PC-3 (cell line): ENCODE data around the gene CPVL. TPM values are rescaled to one million over a fixed set of nuclear protein-coding genes. Genes with fewer than 3 reads are reported as not detected.

Source experiments
- ATAC-seq: fragments of 200-7000 bp; cut with Tn5 transposase; 2 replicates; pipeline ENCODE4 v1.9.1; 2020; ENCODE audit warnings: mild to moderate bottlenecking, moderate library complexity
- BruUV-seq: library from RNA; stranded (reverse); fragments of 400-500 nt; replicated peaks from 2 replicates; lab custom pipeline; 2021; lab: Mats Ljungman, UMichigan
- CTCF ChIA-PET: fragments of 300-600 bp; sonication (Branson Sonifier 250); formaldehyde crosslinking; loops from one replicate; lab custom pipeline; 2022; ENCODE audit warnings: antibody characterized with exemption; lab: Charles Lee
- POLR2A ChIA-PET: fragments of 300-600 bp; sonication (Branson Sonifier 250); formaldehyde crosslinking; loops from one replicate; lab custom pipeline; 2022; ENCODE audit warnings: antibody characterized with exemption; ENCODE audit not compliant: unreplicated experiment; lab: Charles Lee
- DNase-seq: peaks from one replicate; pipeline ENCODE4 v3.0.0-alpha.2; 2015
- H2AFZ ChIP-seq: fragments of 300-600 bp; sonication (generic); 2 replicates; pipeline ENCODE4 v1.6.0; 2016; ENCODE audit warnings: antibody characterized with exemption, low read length
- H3F3A ChIP-seq: fragments of 300-600 bp; sonication (generic); one replicate; pipeline ENCODE4 v1.6.0; 2017; ENCODE audit warnings: antibody characterized with exemption, low read length, control low read depth, mild to moderate bottlenecking; ENCODE audit not compliant: unreplicated experiment
- H3K27ac ChIP-seq: fragments of 300-600 bp; sonication (generic); 2 replicates; pipeline ENCODE4 v1.5.1; 2016; ENCODE audit warnings: mild to moderate bottlenecking, low read length
- H3K27me3 ChIP-seq: fragments of 300-600 bp; sonication (generic); 2 replicates; pipeline ENCODE4 v1.6.1; 2016; ENCODE audit warnings: low read length, mixed read lengths
- H3K36me3 ChIP-seq: fragments of 300-600 bp; sonication (generic); 2 replicates; pipeline ENCODE4 v1.6.1; 2016; ENCODE audit warnings: low read depth, mixed run types, low read length, mixed read lengths
- H3K4me1 ChIP-seq: fragments of 300-600 bp; sonication (generic); 2 replicates; pipeline ENCODE4 v1.5.1; 2016; ENCODE audit warnings: low read length; ENCODE audit not compliant: insufficient read depth
- H3K4me2 ChIP-seq: fragments of 300-600 bp; sonication (generic); 2 replicates; pipeline ENCODE4 v1.6.0; 2016; ENCODE audit warnings: low read length
- H3K4me3 ChIP-seq: fragments of 300-600 bp; sonication (generic); 2 replicates; pipeline ENCODE4 v1.5.1; 2016; ENCODE audit warnings: mild to moderate bottlenecking, low read length, mixed read lengths
- H3K79me2 ChIP-seq: fragments of 300-600 bp; sonication (generic); 2 replicates; pipeline ENCODE4 v1.6.1; 2017; ENCODE audit warnings: low read length, mixed read lengths
- H3K9ac ChIP-seq: fragments of 300-600 bp; sonication (generic); 2 replicates; pipeline ENCODE4 v1.6.0; 2016; ENCODE audit warnings: mild to moderate bottlenecking, low read length
- H3K9me2 ChIP-seq: fragments of 300-600 bp; sonication (generic); replicated peaks from 2 replicates; pipeline ENCODE4 v1.6.1; 2016; ENCODE audit warnings: mixed run types, low read length, mixed read lengths
- H3K9me3 ChIP-seq: fragments of 300-600 bp; sonication (generic); 2 replicates; pipeline ENCODE4 v1.6.1; 2016; ENCODE audit warnings: low read length, mixed read lengths
- H4K20me1 ChIP-seq: fragments of 300-600 bp; sonication (generic); 2 replicates; pipeline ENCODE4 v1.6.1; 2016; ENCODE audit warnings: low read length, mixed read lengths
- CTCF ChIP-seq: fragments of 300-600 bp; sonication (generic); conservative IDR thresholded peaks from 2 replicates; pipeline ENCODE4 v1.5.1; 2017; ENCODE audit warnings: antibody characterized with exemption, low read depth, mild to moderate bottlenecking, low read length
- EZH2 ChIP-seq: fragments of 300-600 bp; sonication (generic); IDR thresholded peaks from one replicate; pipeline ENCODE4 v1.6.1; 2017; ENCODE audit warnings: antibody characterized with exemption, mild to moderate bottlenecking, low read length; ENCODE audit not compliant: unreplicated experiment
- EZH2phosphoT487 ChIP-seq: fragments of 300-600 bp; sonication (generic); IDR thresholded peaks from 2 replicates; pipeline ENCODE4 v1.6.1; 2018; ENCODE audit warnings: mild to moderate bottlenecking, antibody characterized with exemption, low read length, borderline replicate concordance
- intact Hi-C: fragments of 100-400 bp; cut with micrococcal nuclease; formaldehyde crosslinking; loops from 2 replicates; pipeline ENCODE4 v1.9.0; 2023
- total RNA-seq: library from RNA; depleted of rRNA; stranded (reverse); fragments of >200 nt; gene quantifications from 2 replicates; pipeline ENCODE4 v1.2.3, GENCODE V29; 2014

CPVL gene
- total RNA-seq, 1 experiment from 2014 or later: 14.7 TPM

GRCh38 chr7:29078311-29079260 lies 67.8 kb downstream of the CPVL start:
- H3K4me2 ChIP-seq: no peak overlapping the region
- intact Hi-C loops: no loop called here
- H4K20me1 ChIP-seq: no peaks in the 10 kb centered on the region
- BruUV-seq: no TSS peak
- no peak overlapping the region for H3K27ac ChIP-seq
- H3K27me3 ChIP-seq: no peaks in the 10 kb centered on the region
- CTCF ChIA-PET: no interaction called here
- ATAC-seq (no peak), DNase-seq (no peak)
- no peak overlapping the region for H3K4me3 ChIP-seq
- H3K79me2 ChIP-seq: no peaks in the 10 kb centered on the region
- POLR2A ChIA-PET: no interaction called here
- H3K9me3 ChIP-seq: no peaks in the 10 kb centered on the region
- no peak for TF ChIP-seq EZH2
- TF ChIP-seq CTCF: no peak
- TF ChIP-seq EZH2phosphoT487: no peak
- H3F3A ChIP-seq: no peaks in the 10 kb centered on the region
- no peaks in the 10 kb centered on the region for H3K9me2 ChIP-seq
- no peak overlapping the region for H3K9ac ChIP-seq
- H3K36me3 ChIP-seq: no peaks in the 10 kb centered on the region
- no peak overlapping the region for H2AFZ ChIP-seq
- H3K4me1 ChIP-seq: no peaks in the 10 kb centered on the region

GRCh38 chr7:29077854-29078253 lies 68.5 kb downstream of the CPVL start:
- no peak overlapping the region for H3K27ac ChIP-seq
- H3F3A ChIP-seq: no peaks in the 10 kb centered on the region
- DNase-seq (no peak), ATAC-seq (no peak)
- no peak overlapping the region for H3K4me3 ChIP-seq
- no peaks in the 10 kb centered on the region for H3K4me1 ChIP-seq
- ChIA-PET POLR2A (no interaction called here), CTCF (no interaction called here)
- H3K4me2 ChIP-seq: no peak overlapping the region
- no peaks in the 10 kb centered on the region for H3K9me3 ChIP-seq
- no peak overlapping the region for H3K9ac ChIP-seq
- no peaks in the 10 kb centered on the region for H3K9me2 ChIP-seq
- no peak overlapping the region for H2AFZ ChIP-seq
- no peaks in the 10 kb centered on the region for H3K36me3 ChIP-seq
- H3K27me3 ChIP-seq: no peaks in the 10 kb centered on the region
- intact Hi-C loops: no loop called here
- no peak for TF ChIP-seq EZH2phosphoT487
- TF ChIP-seq CTCF: no peak
- TF ChIP-seq EZH2: no peak
- H3K79me2 ChIP-seq: no peaks in the 10 kb centered on the region
- no peaks in the 10 kb centered on the region for H4K20me1 ChIP-seq
- BruUV-seq: no TSS peak

GRCh38 chr7:29077176-29077575 lies 69.2 kb downstream of the CPVL start:
- no peak for TF ChIP-seq EZH2phosphoT487
- TF ChIP-seq EZH2: no peak
- no peak for TF ChIP-seq CTCF
- no TSS peak for BruUV-seq
- Histone ChIP-seq H3K9me3 (no peaks in the 10 kb centered on the region), H3F3A (no peaks in the 10 kb centered on the region), H3K79me2 (no peaks in the 10 kb centered on the region), H3K9me2 (no peaks in the 10 kb centered on the region), H2AFZ (no peak overlapping the region), H3K36me3 (no peaks in the 10 kb centered on the region), H3K4me1 (no peaks in the 10 kb centered on the region), H4K20me1 (no peaks in the 10 kb centered on the region), H3K9ac (no peak overlapping the region), H3K4me2 (no peak overlapping the region), H3K27me3 (no peaks in the 10 kb centered on the region), H3K27ac (no peak overlapping the region), H3K4me3 (no peak overlapping the region)
- DNase-seq (no peak), ATAC-seq (no peak)
- intact Hi-C loops: no loop called here
- POLR2A ChIA-PET: no interaction called here
- CTCF ChIA-PET: no interaction called here
